Measurements from ENCODE around the gene HAAO.
A peak's percentile ranks its signal among the peaks of the same experiment; 100 is the strongest.
"Not testable (repeated sequence)": the region's sequence is repeated elsewhere in the genome, so short reads cannot be mapped to it uniquely, and the experiment has no call there.

Gene HAAO

DNA sequence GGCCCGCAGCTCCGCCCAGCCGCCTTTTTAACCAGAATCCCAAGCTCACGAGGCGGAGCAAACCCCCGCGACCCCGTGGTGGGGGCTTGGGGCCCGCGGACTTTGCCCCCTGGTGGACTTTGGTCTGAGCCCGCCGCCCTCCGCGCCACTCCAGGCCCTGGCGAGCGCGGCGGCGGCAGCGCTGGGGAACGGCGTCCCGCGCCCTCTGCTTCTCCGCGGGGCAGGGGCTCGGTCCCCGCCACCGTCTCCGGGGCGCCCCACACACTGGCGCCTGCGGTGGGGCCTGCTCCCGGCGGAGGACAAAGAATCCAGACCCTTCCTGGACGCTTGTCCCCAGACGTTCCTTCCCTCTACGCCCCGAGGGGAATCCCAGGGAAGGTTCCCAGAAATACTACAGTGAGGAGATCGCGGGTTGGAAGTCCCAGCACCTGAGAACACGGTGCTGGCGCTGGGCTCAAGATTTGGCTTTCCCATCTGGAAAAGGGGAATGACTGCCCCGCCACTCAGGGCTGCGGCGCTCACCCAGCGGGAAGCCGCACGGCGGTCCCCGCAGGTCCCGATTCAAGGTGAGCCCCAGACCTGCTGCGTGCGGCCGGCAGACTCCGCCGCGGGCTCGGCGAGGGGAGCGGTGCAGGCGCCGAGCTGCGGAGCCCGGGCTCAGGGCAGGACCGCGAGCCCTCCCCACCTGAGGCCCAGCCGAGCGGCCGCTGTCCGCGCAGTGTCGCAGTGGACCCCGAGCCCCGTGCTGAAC is at the start of gene HAAO:
Gene HAAO (minus strand): TSS at position 1 of the 751 bp plus-strand sequence. CDS start 47 bp downstream, outside the sequence.
- DNase-seq (ENCODE audit: low read depth, low spot score), result no peak
- Histone ChIP-seq H3K27me3 (ENCODE audit: control insufficient read depth, insufficient read depth, low read length) (no peaks in the 10 kb centered on the region), H3K36me3 (ENCODE audit: control insufficient read depth, insufficient read depth, low read length) (no peaks in the 10 kb centered on the region), H3K9me3 (ENCODE audit: control insufficient read depth, insufficient read depth, low read length) (no peaks in the 10 kb centered on the region), H3K4me1 (ENCODE audit: control insufficient read depth, insufficient read depth, low read length) (peaks cover 2% of the 10 kb centered on the region; the same call in 1 of the 2 replicates), H3K27ac (ENCODE audit: low read length) (no peak within 1 kb of the TSS), H3K4me3 (ENCODE audit: low read length) (peak within 1 kb of the TSS; percentile 31; the same call in 1 of the 2 replicates)
- no CpG with 5 or more reads among the region's 75 CpGs for WGBS (ENCODE audit: insufficient coverage, insufficient read length)

- Histone ChIP-seq H3K4me1 (ENCODE audit: control insufficient read depth, insufficient read depth, low read length) (no peaks in the 10 kb centered on the region), H3K4me3 (ENCODE audit: low read length) (no peak overlapping the region), H3K27ac (ENCODE audit: low read length) (no peak overlapping the region), H3K9me3 (ENCODE audit: control insufficient read depth, insufficient read depth, low read length) (no peaks in the 10 kb centered on the region), H3K27me3 (ENCODE audit: control insufficient read depth, insufficient read depth, low read length) (no peaks in the 10 kb centered on the region), H3K36me3 (ENCODE audit: control insufficient read depth, insufficient read depth, low read length) (no peaks in the 10 kb centered on the region)
- WGBS (ENCODE audit: insufficient coverage, insufficient read length), result no CpG with 5 or more reads among the region's 5 CpGs
- DNase-seq (ENCODE audit: low read depth, low spot score), result no peak
Measured at GRCh38 chr2:42841344-42841743, 49.0 kb upstream of the HAAO start.

DNA sequence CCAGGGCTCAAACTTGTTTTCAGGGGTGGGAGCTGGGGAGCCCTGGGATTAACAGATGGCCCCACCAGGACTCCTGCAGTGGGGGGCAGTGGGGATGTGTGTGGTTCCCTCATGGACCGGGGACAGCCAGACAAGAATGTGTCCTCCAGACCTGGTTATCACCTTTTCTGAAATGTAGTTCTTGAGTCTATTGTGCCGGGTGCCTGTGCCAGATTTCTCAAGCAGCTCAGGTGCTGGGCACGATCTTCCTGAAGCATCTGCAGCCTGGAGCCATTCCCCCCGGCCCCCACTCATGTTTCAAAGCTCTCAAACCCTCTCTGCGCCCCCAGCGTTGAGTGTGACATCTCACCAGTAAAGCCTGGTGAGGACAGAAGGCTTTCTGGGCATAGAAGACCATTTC is 48.4 kb upstream of the HAAO start:
- Histone ChIP-seq H3K36me3 (ENCODE audit: control insufficient read depth, insufficient read depth, low read length) (no peaks in the 10 kb centered on the region), H3K4me1 (ENCODE audit: control insufficient read depth, insufficient read depth, low read length) (no peaks in the 10 kb centered on the region), H3K4me3 (ENCODE audit: low read length) (no peak overlapping the region), H3K27me3 (ENCODE audit: control insufficient read depth, insufficient read depth, low read length) (no peaks in the 10 kb centered on the region), H3K27ac (ENCODE audit: low read length) (no peak overlapping the region), H3K9me3 (ENCODE audit: control insufficient read depth, insufficient read depth, low read length) (no peaks in the 10 kb centered on the region)
- WGBS (ENCODE audit: insufficient coverage, insufficient read length), result no CpG with 5 or more reads among the region's 6 CpGs
- no peak for DNase-seq (ENCODE audit: low read depth, low spot score)

- no CpG with 5 or more reads among the region's 4 CpGs for WGBS (ENCODE audit: insufficient coverage, insufficient read length)
- no peaks in the 10 kb centered on the region for H3K36me3 ChIP-seq (ENCODE audit: control insufficient read depth, insufficient read depth, low read length)
- H3K27ac ChIP-seq (ENCODE audit: low read length), result no peak overlapping the region
- no peak for DNase-seq (ENCODE audit: low read depth, low spot score)
- H3K27me3 ChIP-seq (ENCODE audit: control insufficient read depth, insufficient read depth, low read length), result no peaks in the 10 kb centered on the region
- no peaks in the 10 kb centered on the region for H3K9me3 ChIP-seq (ENCODE audit: control insufficient read depth, insufficient read depth, low read length)
- H3K4me3 ChIP-seq (ENCODE audit: low read length), result no peak overlapping the region
- no peaks in the 10 kb centered on the region for H3K4me1 ChIP-seq (ENCODE audit: control insufficient read depth, insufficient read depth, low read length)
Measured at GRCh38 chr2:42839809-42840501, 47.6 kb upstream of the HAAO start.

DNA sequence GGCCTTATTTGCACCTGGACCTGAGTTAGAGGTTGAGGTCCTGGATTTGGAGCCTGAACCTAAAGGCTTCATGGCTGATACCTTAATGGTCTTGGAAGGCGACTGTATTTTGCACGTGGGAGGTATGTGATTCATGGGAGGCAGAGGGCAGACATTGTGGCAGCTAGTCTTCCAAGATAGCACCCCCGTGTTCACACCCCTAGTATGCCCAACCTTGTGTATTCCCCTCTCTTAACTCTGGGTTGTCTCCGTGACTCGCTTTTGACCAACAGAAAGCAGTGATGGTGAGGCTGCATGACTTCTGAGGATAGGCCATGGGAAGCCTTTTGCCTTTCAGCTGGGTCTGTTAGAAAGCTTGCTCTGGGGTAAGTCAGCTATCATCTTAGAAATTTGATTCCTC is 45.8 kb upstream of the HAAO start:
- Histone ChIP-seq H3K27ac (ENCODE audit: low read length) (no peak overlapping the region), H3K4me1 (ENCODE audit: control insufficient read depth, insufficient read depth, low read length) (no peaks in the 10 kb centered on the region), H3K9me3 (ENCODE audit: control insufficient read depth, insufficient read depth, low read length) (no peaks in the 10 kb centered on the region), H3K4me3 (ENCODE audit: low read length) (no peak overlapping the region), H3K36me3 (ENCODE audit: control insufficient read depth, insufficient read depth, low read length) (no peaks in the 10 kb centered on the region), H3K27me3 (ENCODE audit: control insufficient read depth, insufficient read depth, low read length) (no peaks in the 10 kb centered on the region)
- no peak for DNase-seq (ENCODE audit: low read depth, low spot score)
- no CpG with 5 or more reads among the region's 5 CpGs for WGBS (ENCODE audit: insufficient coverage, insufficient read length)

GRCh38 chr2:42835577-42836371 is 43.4 kb upstream of the HAAO start:
- no peak overlapping the region for H3K27ac ChIP-seq (ENCODE audit: low read length)
- no peaks in the 10 kb centered on the region for H3K27me3 ChIP-seq (ENCODE audit: control insufficient read depth, insufficient read depth, low read length)
- no peaks in the 10 kb centered on the region for H3K4me1 ChIP-seq (ENCODE audit: control insufficient read depth, insufficient read depth, low read length)
- no peaks in the 10 kb centered on the region for H3K9me3 ChIP-seq (ENCODE audit: control insufficient read depth, insufficient read depth, low read length)
- DNase-seq (ENCODE audit: low read depth, low spot score), result no peak
- H3K4me3 ChIP-seq (ENCODE audit: low read length), result no peak overlapping the region
- no CpG with 5 or more reads among the region's 5 CpGs for WGBS (ENCODE audit: insufficient coverage, insufficient read length)
- no peaks in the 10 kb centered on the region for H3K36me3 ChIP-seq (ENCODE audit: control insufficient read depth, insufficient read depth, low read length)

GRCh38 chr2:42834161-42834560 is 41.8 kb upstream of the HAAO start:
- no peaks in the 10 kb centered on the region for H3K9me3 ChIP-seq (ENCODE audit: control insufficient read depth, insufficient read depth, low read length)
- no CpG with 5 or more reads among the region's 7 CpGs for WGBS (ENCODE audit: insufficient coverage, insufficient read length)
- no peak overlapping the region for H3K4me3 ChIP-seq (ENCODE audit: low read length)
- H3K27ac ChIP-seq (ENCODE audit: low read length), result no peak overlapping the region
- H3K36me3 ChIP-seq (ENCODE audit: control insufficient read depth, insufficient read depth, low read length), result no peaks in the 10 kb centered on the region
- no peaks in the 10 kb centered on the region for H3K4me1 ChIP-seq (ENCODE audit: control insufficient read depth, insufficient read depth, low read length)
- no peaks in the 10 kb centered on the region for H3K27me3 ChIP-seq (ENCODE audit: control insufficient read depth, insufficient read depth, low read length)
- DNase-seq (ENCODE audit: low read depth, low spot score), result no peak

DNA sequence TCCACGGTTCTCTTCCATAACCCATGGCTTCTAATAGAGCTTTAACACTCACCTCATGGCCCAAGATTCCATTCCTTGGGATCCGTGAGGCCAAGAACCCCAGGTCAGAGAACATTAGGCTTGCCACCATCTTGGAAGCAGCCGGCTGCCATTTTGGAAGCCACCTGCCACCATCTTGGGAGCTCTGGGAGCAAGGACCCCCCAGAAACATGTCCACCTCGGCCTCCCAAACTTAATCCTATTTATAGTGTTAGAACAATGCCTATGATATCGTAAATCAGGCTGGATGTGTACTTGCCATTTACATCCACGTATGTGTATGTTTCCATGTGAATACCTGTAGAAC is 39.9 kb upstream of the HAAO start:
- no peaks in the 10 kb centered on the region for H3K4me1 ChIP-seq (ENCODE audit: control insufficient read depth, insufficient read depth, low read length)
- H3K27ac ChIP-seq (ENCODE audit: low read length), result no peak overlapping the region
- no peak for DNase-seq (ENCODE audit: low read depth, low spot score)
- WGBS (ENCODE audit: insufficient coverage, insufficient read length), result no CpG with 5 or more reads among the region's 6 CpGs
- no peaks in the 10 kb centered on the region; the same call in 1 of the 2 replicates for H3K27me3 ChIP-seq (ENCODE audit: control insufficient read depth, insufficient read depth, low read length)
- H3K4me3 ChIP-seq (ENCODE audit: low read length), result no peak overlapping the region
- no peaks in the 10 kb centered on the region for H3K9me3 ChIP-seq (ENCODE audit: control insufficient read depth, insufficient read depth, low read length)
- H3K36me3 ChIP-seq (ENCODE audit: control insufficient read depth, insufficient read depth, low read length), result no peaks in the 10 kb centered on the region

GRCh38 chr2:42831575-42832288 is 39.3 kb upstream of the HAAO start:
- not testable (repeated sequence) for H3K4me3 ChIP-seq (ENCODE audit: low read length); DNase-seq (ENCODE audit: low read depth, low spot score); H3K4me1 ChIP-seq (ENCODE audit: control insufficient read depth, insufficient read depth, low read length); H3K27me3 ChIP-seq (ENCODE audit: control insufficient read depth, insufficient read depth, low read length); H3K27ac ChIP-seq (ENCODE audit: low read length); H3K9me3 ChIP-seq (ENCODE audit: control insufficient read depth, insufficient read depth, low read length); H3K36me3 ChIP-seq (ENCODE audit: control insufficient read depth, insufficient read depth, low read length)
- no CpG with 5 or more reads among the region's 26 CpGs for WGBS (ENCODE audit: insufficient coverage, insufficient read length)
